ENCODE data around the gene PPP1R8.
"Not testable (repeated sequence)": the region's sequence is repeated elsewhere in the genome, so short reads cannot be mapped to it uniquely, and the experiment has no call there.

The PPP1R8 gene

GRCh38 chr1:27830621-27831440 is at the start of gene PPP1R8:
Gene PPP1R8 (plus strand): TSS chr1:27830782. CDS start chr1:27830836, 54 bp downstream.
- peak; percentile 96 for DNase-seq

GRCh38 chr1:27782950-27783349 is 47.6 kb upstream of the PPP1R8 start:
- DNase-seq = no peak

- no peak for DNase-seq
Measured at GRCh38 chr1:27784700-27785099, 45.9 kb upstream of the PPP1R8 start.

- peak; percentile 4 for DNase-seq
Measured at GRCh38 chr1:27785781-27786455, 44.7 kb upstream of the PPP1R8 start.

GRCh38 chr1:27787895-27788294 is 42.7 kb upstream of the PPP1R8 start:
- DNase-seq = no peak

GRCh38 chr1:27789540-27790041 is 41.0 kb upstream of the PPP1R8 start:
- DNase-seq = no peak

GRCh38 chr1:27790270-27790669 is 40.3 kb upstream of the PPP1R8 start:
- not testable (repeated sequence) for DNase-seq

GRCh38 chr1:27795601-27796000 is 35.0 kb upstream of the PPP1R8 start:
- no peak for DNase-seq

- no peak for DNase-seq
Measured at GRCh38 chr1:27804791-27805190, 25.8 kb upstream of the PPP1R8 start.

- no peak for DNase-seq
Measured at GRCh38 chr1:27806758-27807157, 23.8 kb upstream of the PPP1R8 start.

- no peak for DNase-seq
Measured at GRCh38 chr1:27807385-27807784, 23.2 kb upstream of the PPP1R8 start.

GRCh38 chr1:27808131-27808530 is 22.5 kb upstream of the PPP1R8 start:
- not testable (repeated sequence) for DNase-seq

GRCh38 chr1:27809883-27810282 is 20.7 kb upstream of the PPP1R8 start:
- no peak for DNase-seq

GRCh38 chr1:27811741-27812500 is 18.7 kb upstream of the PPP1R8 start:
- no peak for DNase-seq

GRCh38 chr1:27816921-27817630 is 13.5 kb upstream of the PPP1R8 start:
- DNase-seq = no peak

- no peak for DNase-seq
Measured at GRCh38 chr1:27821761-27822315, 8.7 kb upstream of the PPP1R8 start.

- DNase-seq = no peak
Measured at GRCh38 chr1:27823784-27824183, 6.8 kb upstream of the PPP1R8 start.

- DNase-seq = no peak
Measured at GRCh38 chr1:27824411-27824810, 6.2 kb upstream of the PPP1R8 start.

- not testable (repeated sequence) for DNase-seq
Measured at GRCh38 chr1:27829339-27829960, 1.1 kb upstream of the PPP1R8 start.

- DNase-seq = no peak
Measured at GRCh38 chr1:27831568-27832410, 1.2 kb downstream of the PPP1R8 start.

GRCh38 chr1:27832762-27833161 is 2.2 kb downstream of the PPP1R8 start:
- peak; percentile 35 for DNase-seq
